ENCODE measurements around the gene STYK1.
"Not testable (repeated sequence)": the region's sequence is repeated elsewhere in the genome, so short reads cannot be mapped to it uniquely, and the experiment has no call there.

STYK1 gene

GRCh38 chr12:10688042-10688441, 14.2 kb upstream of the STYK1 start:
- no peak for DNase-seq

GRCh38 chr12:10672231-10672868, 1.5 kb downstream of the STYK1 start:
- no peak for DNase-seq

- DNase-seq = no peak
These were observed 4.3 kb downstream of the STYK1 start for GRCh38 chr12:10669533-10669932.

- DNase-seq = no peak
These were observed 5.3 kb downstream of the STYK1 start for GRCh38 chr12:10668526-10668925.

- DNase-seq = no peak
These were observed 6.3 kb downstream of the STYK1 start for GRCh38 chr12:10667581-10667980.

- DNase-seq = no peak
These were observed 9.4 kb downstream of the STYK1 start for GRCh38 chr12:10664499-10664898.

- DNase-seq = no peak
These were observed 10.0 kb downstream of the STYK1 start for GRCh38 chr12:10663869-10664268.

- peak; percentile 63 for DNase-seq
These were observed 12.5 kb downstream of the STYK1 start for GRCh38 chr12:10661338-10661737.

GRCh38 chr12:10654003-10654402, 19.8 kb downstream of the STYK1 start:
- no peak for DNase-seq

- no peak for DNase-seq
These were observed 21.7 kb downstream of the STYK1 start for GRCh38 chr12:10652192-10652591.

GRCh38 chr12:10646576-10646975, 27.3 kb downstream of the STYK1 start:
- DNase-seq = not testable (repeated sequence)

- DNase-seq = no peak
These were observed 27.9 kb downstream of the STYK1 start for GRCh38 chr12:10645910-10646309.

- DNase-seq = peak; percentile 75
These were observed 31.9 kb downstream of the STYK1 start for GRCh38 chr12:10641735-10642500.

- DNase-seq = no peak
These were observed 35.1 kb downstream of the STYK1 start for GRCh38 chr12:10638728-10639127.

- DNase-seq = no peak
These were observed 37.2 kb downstream of the STYK1 start for GRCh38 chr12:10636611-10637010.

- no peak for DNase-seq
These were observed 37.7 kb downstream of the STYK1 start for GRCh38 chr12:10636124-10636523.

- no peak for DNase-seq
These were observed 38.5 kb downstream of the STYK1 start for GRCh38 chr12:10635306-10635705.

- DNase-seq = peak; percentile 95
These were observed 39.4 kb downstream of the STYK1 start for GRCh38 chr12:10634427-10634826.

GRCh38 chr12:10633541-10633940, 40.3 kb downstream of the STYK1 start:
- no peak for DNase-seq

- DNase-seq = peak; percentile 21
These were observed 41.6 kb downstream of the STYK1 start for GRCh38 chr12:10632226-10632625.

GRCh38 chr12:10624605-10625004, 49.2 kb downstream of the STYK1 start:
- DNase-seq = no peak

- no peak for DNase-seq
These were observed 50.7 kb downstream of the STYK1 start for GRCh38 chr12:10623131-10623530.

GRCh38 chr12:10621278-10621677, 52.6 kb downstream of the STYK1 start:
- DNase-seq = no peak

- DNase-seq = no peak
These were observed 53.6 kb downstream of the STYK1 start for GRCh38 chr12:10620078-10620779.

Data from EL (cell line).